ENCODE data around the gene RAPGEF2.

DNA sequence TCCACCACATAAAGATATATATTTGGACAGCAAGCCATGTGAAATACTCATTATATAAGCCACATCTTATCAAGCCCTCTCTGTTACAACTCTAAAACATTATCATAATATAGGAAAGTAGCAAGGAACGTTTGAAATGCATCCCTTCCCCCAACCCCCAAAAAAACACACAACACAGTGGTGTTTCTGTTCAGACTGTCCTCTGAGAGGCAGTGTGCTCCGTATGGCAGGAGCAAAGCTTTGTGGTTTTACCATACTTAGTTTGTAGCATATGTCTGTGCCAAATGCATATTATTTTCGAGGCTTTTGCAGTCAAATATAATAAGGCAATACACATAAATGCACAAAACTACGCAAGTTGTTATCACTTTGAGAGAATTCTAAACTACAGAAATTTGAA is 194.2 kb downstream of the RAPGEF2 start:
- TF ChIP-seq POLR2AphosphoS5 (IDR thresholded peaks at IDR 0.05; ENCODE audit: low read depth, low read length): no peak
- TF ChIP-seq, protein P1, sequence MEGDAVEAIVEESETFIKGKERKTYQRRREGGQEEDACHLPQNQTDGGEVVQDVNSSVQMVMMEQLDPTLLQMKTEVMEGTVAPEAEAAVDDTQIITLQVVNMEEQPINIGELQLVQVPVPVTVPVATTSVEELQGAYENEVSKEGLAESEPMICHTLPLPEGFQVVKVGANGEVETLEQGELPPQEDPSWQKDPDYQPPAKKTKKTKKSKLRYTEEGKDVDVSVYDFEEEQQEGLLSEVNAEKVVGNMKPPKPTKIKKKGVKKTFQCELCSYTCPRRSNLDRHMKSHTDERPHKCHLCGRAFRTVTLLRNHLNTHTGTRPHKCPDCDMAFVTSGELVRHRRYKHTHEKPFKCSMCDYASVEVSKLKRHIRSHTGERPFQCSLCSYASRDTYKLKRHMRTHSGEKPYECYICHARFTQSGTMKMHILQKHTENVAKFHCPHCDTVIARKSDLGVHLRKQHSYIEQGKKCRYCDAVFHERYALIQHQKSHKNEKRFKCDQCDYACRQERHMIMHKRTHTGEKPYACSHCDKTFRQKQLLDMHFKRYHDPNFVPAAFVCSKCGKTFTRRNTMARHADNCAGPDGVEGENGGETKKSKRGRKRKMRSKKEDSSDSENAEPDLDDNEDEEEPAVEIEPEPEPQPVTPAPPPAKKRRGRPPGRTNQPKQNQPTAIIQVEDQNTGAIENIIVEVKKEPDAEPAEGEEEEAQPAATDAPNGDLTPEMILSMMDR (IDR thresholded peaks at IDR 0.05): peak; percentile 20; the same call in 1 of the 2 replicates

All from Panc1 (cell line).